Neural cell (in vitro differentiated cells): ENCODE results near the gene PDZD4. TPM values are rescaled to one million over a fixed set of nuclear protein-coding genes. Genes with fewer than 3 reads are reported as not detected.

Source experiments
- H2AFZ ChIP-seq: fragments of 200-600, 300-800 bp; sonication (generic), shearing (Covaris generic); 2 replicates; pipeline ENCODE4 v1.6.0; 2014; ENCODE audit warnings: low read depth, mild to moderate bottlenecking, antibody characterized with exemption, low read length, moderate library complexity
- H3F3A ChIP-seq: fragments of 200-600 bp; shearing (Covaris generic); 2 replicates; pipeline ENCODE4 v1.6.1; 2016; ENCODE audit warnings: mild to moderate bottlenecking, moderate library complexity, mixed read lengths, antibody characterized with exemption, low read length; ENCODE audit not compliant: insufficient read depth, poor library complexity, severe bottlenecking
- H3K27ac ChIP-seq: fragments of 200-600, 300-800 bp; sonication (generic), shearing (Covaris generic); 2 replicates; pipeline ENCODE4 v1.5.1; 2014; ENCODE audit warnings: mild to moderate bottlenecking, low read length, moderate library complexity
- H3K27me3 ChIP-seq: fragments of 300-800, 200-600 bp; sonication (generic), shearing (Covaris generic); 2 replicates; pipeline ENCODE4 v1.6.0; 2014; ENCODE audit warnings: mild to moderate bottlenecking, low read depth, low read length, moderate library complexity; ENCODE audit not compliant: insufficient read depth
- H3K36me3 ChIP-seq: fragments of 300-800, 200-600 bp; sonication (generic), shearing (Covaris generic); 2 replicates; pipeline ENCODE4 v1.5.1; 2014; ENCODE audit warnings: mild to moderate bottlenecking, antibody characterized with exemption, low read length, moderate library complexity; ENCODE audit not compliant: insufficient read depth
- H3K4me2 ChIP-seq: fragments of 300-800, 200-600 bp; sonication (generic), shearing (Covaris generic); 2 replicates; pipeline ENCODE4 v1.6.0; 2014; ENCODE audit warnings: mild to moderate bottlenecking, low read length
- H3K4me3 ChIP-seq: fragments of 300-800, 200-600 bp; sonication (generic), shearing (Covaris generic); 2 replicates; pipeline ENCODE4 v1.5.1; 2014; ENCODE audit warnings: mild to moderate bottlenecking, low read length, moderate library complexity
- H3K79me2 ChIP-seq: fragments of 200-600 bp; shearing (Covaris generic); replicated peaks from 2 replicates; pipeline ENCODE4 v1.6.0; 2014; ENCODE audit warnings: mild to moderate bottlenecking, low read length, moderate library complexity; ENCODE audit not compliant: insufficient read depth
- H3K9ac ChIP-seq: fragments of 300-800, 200-600 bp; sonication (generic), shearing (Covaris generic); 2 replicates; pipeline ENCODE4 v1.6.1; 2016; ENCODE audit warnings: mild to moderate bottlenecking, low read length, mixed read lengths
- H3K9me2 ChIP-seq: fragments of 200-600 bp; shearing (Covaris generic); 2 replicates; pipeline ENCODE4 v1.6.1; 2016; ENCODE audit warnings: mild to moderate bottlenecking, low read length, mixed read lengths; ENCODE audit not compliant: insufficient read depth
- H3K9me3 ChIP-seq: fragments of 200-600, 300-800 bp; sonication (generic), shearing (Covaris generic); 2 replicates; pipeline ENCODE4 v1.6.1; 2016; ENCODE audit warnings: mild to moderate bottlenecking, mixed run types, low read length, moderate library complexity, mixed read lengths
- H4K20me1 ChIP-seq: fragments of 200-600 bp; shearing (Covaris generic); 2 replicates; pipeline ENCODE4 v1.6.1; 2016; ENCODE audit warnings: mild to moderate bottlenecking, mixed run types; ENCODE audit not compliant: insufficient read depth
- CTCF ChIP-seq: fragments of 450-650 bp; IDR thresholded peaks from 2 replicates; pipeline ENCODE4 v1.5.1; 2014; ENCODE audit warnings: antibody characterized with exemption, mild to moderate bottlenecking, moderate library complexity; ENCODE audit not compliant: poor library complexity, severe bottlenecking
- EP300 ChIP-seq: fragments of 450-650 bp; conservative IDR thresholded peaks from 2 replicates; pipeline ENCODE4 v1.6.1; 2014; ENCODE audit warnings: antibody characterized with exemption, mild to moderate bottlenecking, moderate library complexity; ENCODE audit not compliant: poor library complexity, severe bottlenecking
- EZH2 ChIP-seq: fragments of 200-600, 300-800 bp; shearing (Covaris generic), sonication (generic); IDR thresholded peaks from 2 replicates; pipeline ENCODE4 v1.6.1; 2014; ENCODE audit warnings: antibody characterized with exemption, low read length, borderline replicate concordance, mild to moderate bottlenecking; ENCODE audit not compliant: insufficient read depth, poor library complexity, severe bottlenecking
- MXI1 ChIP-seq: fragments of 450-650 bp; conservative IDR thresholded peaks from 2 replicates; pipeline ENCODE4 v1.6.1; 2014; ENCODE audit warnings: antibody characterized with exemption, mild to moderate bottlenecking; ENCODE audit not compliant: poor library complexity, severe bottlenecking
- POLR2AphosphoS5 ChIP-seq: IDR thresholded peaks from 2 replicates; pipeline ENCODE4 v1.6.1; 2012
- RAD21 ChIP-seq: fragments of 450-650 bp; conservative IDR thresholded peaks from 2 replicates; pipeline ENCODE4 v1.6.1; 2014; ENCODE audit warnings: antibody characterized with exemption, mild to moderate bottlenecking, moderate library complexity
- REST ChIP-seq: IDR thresholded peaks from 2 replicates; pipeline ENCODE4 v1.6.1; 2012; ENCODE audit warnings: borderline replicate concordance
- SMC3 ChIP-seq: fragments of 450-650 bp; conservative IDR thresholded peaks from 2 replicates; pipeline ENCODE4 v1.6.1; 2014; ENCODE audit warnings: antibody characterized with exemption, mild to moderate bottlenecking, moderate library complexity; ENCODE audit not compliant: poor library complexity
- TAF1 ChIP-seq: IDR thresholded peaks from 2 replicates; pipeline ENCODE4 v1.6.1; 2012; ENCODE audit warnings: low read depth
- polyA minus RNA-seq: library from RNA; depleted of rRNA, polyadenylated mRNA; stranded (reverse); fragments of >200 nt; gene quantifications from 2 replicates; pipeline ENCODE4 v1.2.3, GENCODE V29; 2014
- polyA plus RNA-seq: library from polyadenylated mRNA; depleted of rRNA; stranded (reverse); fragments of >200 nt; gene quantifications from 2 replicates; pipeline ENCODE4 v1.2.3, GENCODE V29; 2014

Gene PDZD4
- polyA plus RNA-seq (343 and 389 TPM in 2 replicates), polyA minus RNA-seq (338 and 398 TPM in 2 replicates)

- TF ChIP-seq REST: no peak
- no peak for TF ChIP-seq SMC3
- TF ChIP-seq TAF1: no peak
- no peak for TF ChIP-seq CTCF
- no peak for TF ChIP-seq EZH2
- TF ChIP-seq EP300: no peak
- no peak for TF ChIP-seq MXI1
- peak; percentile 32 for TF ChIP-seq POLR2AphosphoS5
- peak; percentile 10 for TF ChIP-seq RAD21
- H3K27ac ChIP-seq: peak within 1 kb of the TSS; percentile 94
- no peaks in the 10 kb centered on the region for H3K9me3 ChIP-seq
- H3K4me2 ChIP-seq: peak within 1 kb of the TSS; percentile 39
- H3K9ac ChIP-seq: peak within 1 kb of the TSS; percentile 91
- H4K20me1 ChIP-seq: no peaks in the 10 kb centered on the region
- no peaks in the 10 kb centered on the region for H3F3A ChIP-seq
- no peaks in the 10 kb centered on the region for H3K36me3 ChIP-seq
- H3K27me3 ChIP-seq: no peaks in the 10 kb centered on the region
- peaks cover 35% of the 10 kb centered on the region for H3K79me2 ChIP-seq
- H3K4me3 ChIP-seq: peak within 1 kb of the TSS; percentile 81
- no peak within 1 kb of the TSS for H2AFZ ChIP-seq
- no peaks in the 10 kb centered on the region for H3K9me2 ChIP-seq
Measured at GRCh38 chrX:153829799-153830639, at the start of gene PDZD4. TSS of gene PDZD4 (minus strand) at chrX:153830544. CDS start at chrX:153830298, 246 bp downstream.

GRCh38 chrX:153879741-153880439 lies 49.5 kb upstream of the PDZD4 start:
- no peaks in the 10 kb centered on the region for H4K20me1 ChIP-seq
- H3K27me3 ChIP-seq: no peaks in the 10 kb centered on the region
- H3K9me2 ChIP-seq: no peaks in the 10 kb centered on the region
- H3K4me3 ChIP-seq: peak overlapping the region; percentile 86
- H2AFZ ChIP-seq: no peak overlapping the region
- H3K9ac ChIP-seq: peak overlapping the region; percentile 90
- H3K79me2 ChIP-seq: peaks cover 59% of the 10 kb centered on the region
- no peaks in the 10 kb centered on the region for H3K36me3 ChIP-seq
- H3K27ac ChIP-seq: peak overlapping the region; percentile 95
- H3K9me3 ChIP-seq: no peaks in the 10 kb centered on the region
- TF ChIP-seq EP300: no peak
- TF ChIP-seq POLR2AphosphoS5: no peak
- TF ChIP-seq CTCF: no peak
- no peak for TF ChIP-seq EZH2
- no peak for TF ChIP-seq TAF1
- TF ChIP-seq RAD21: no peak
- no peak for TF ChIP-seq SMC3
- TF ChIP-seq REST: no peak
- no peak for TF ChIP-seq MXI1
- H3F3A ChIP-seq: no peaks in the 10 kb centered on the region
- H3K4me2 ChIP-seq: no peak overlapping the region
